Left renal pelvis (tissue), 4 donors: ENCODE results near the gene METTL24. TPM values are rescaled to one million over a fixed set of nuclear protein-coding genes. Genes with fewer than 3 reads are reported as not detected.
"Not testable (repeated sequence)": the region's sequence is repeated elsewhere in the genome, so short reads cannot be mapped to it uniquely, and the experiment has no call there.

Source experiments
- DNase-seq, 4 donors: peaks; one replicate each; pipeline ENCODE4 v3.0.0-alpha.2; 2013; ENCODE audit warnings: low read depth in 4 of 4, low spot score in 3 of 4
- polyA plus RNA-seq, 4 donors: library from polyadenylated mRNA; unstranded; fragments of 120-200 nt; gene quantifications; one replicate each; pipeline ENCODE4 v1.2.1, GENCODE V29; 2013; ENCODE audit not compliant: insufficient read length in 4 of 4

METTL24 gene
- polyA plus RNA-seq, 4 donors = 12.5 to 27.1 (median 14.7) TPM

DNA sequence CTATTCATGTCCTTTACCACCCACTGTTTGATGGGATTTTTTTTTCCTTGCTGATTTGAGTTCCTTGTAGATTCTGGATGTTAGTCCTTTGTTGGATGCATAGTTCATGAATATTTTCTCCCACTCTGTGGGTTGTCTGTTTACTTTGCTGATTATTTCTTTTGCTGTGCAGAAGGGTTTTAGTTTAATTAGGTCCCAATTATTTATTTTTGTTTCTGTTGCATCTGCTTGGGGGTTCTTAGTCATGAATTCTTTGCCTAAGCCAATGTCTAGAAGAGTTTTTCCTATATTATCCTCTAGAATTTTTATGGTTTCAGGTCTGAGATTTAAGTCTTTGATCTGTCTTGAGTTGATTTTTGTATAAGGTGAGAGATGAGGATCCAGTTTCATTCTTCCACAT, 85.4 kb downstream of the METTL24 start:
- not testable (repeated sequence) for DNase-seq

DNA sequence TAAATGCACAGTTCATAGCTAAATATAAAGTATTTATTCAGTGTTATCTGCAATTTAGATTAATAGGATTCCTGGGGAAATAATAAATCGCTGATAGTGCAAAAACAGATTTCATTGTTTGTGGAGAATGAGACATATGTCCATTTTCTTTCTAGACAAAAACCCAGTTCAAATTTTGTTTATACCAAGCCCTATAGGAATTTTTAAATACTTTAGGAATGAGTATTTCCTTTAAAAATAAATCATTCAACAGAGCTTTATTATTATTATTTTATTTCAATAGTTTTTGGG, 86.5 kb downstream of the METTL24 start:
- no peak for DNase-seq

DNA sequence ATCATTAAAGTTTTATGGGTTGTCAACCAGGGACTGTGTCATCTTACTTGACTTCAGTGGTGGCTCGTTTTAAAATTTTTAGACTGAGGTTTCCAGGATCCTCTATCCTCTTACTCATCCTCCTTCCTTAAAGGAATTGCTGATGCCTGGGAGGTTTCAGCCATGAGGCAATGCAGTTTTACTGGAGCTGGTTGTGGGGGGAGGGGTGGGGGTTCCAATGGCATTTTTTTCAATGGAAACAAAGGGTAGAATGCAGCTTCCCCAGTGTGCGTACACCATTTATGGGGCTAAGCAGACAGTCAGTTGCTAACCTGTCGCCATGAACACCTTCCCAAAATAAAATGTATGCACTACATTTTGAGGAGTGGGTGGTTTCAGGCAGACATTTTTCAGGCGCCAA, 88.0 kb downstream of the METTL24 start:
- no peak for DNase-seq

DNA sequence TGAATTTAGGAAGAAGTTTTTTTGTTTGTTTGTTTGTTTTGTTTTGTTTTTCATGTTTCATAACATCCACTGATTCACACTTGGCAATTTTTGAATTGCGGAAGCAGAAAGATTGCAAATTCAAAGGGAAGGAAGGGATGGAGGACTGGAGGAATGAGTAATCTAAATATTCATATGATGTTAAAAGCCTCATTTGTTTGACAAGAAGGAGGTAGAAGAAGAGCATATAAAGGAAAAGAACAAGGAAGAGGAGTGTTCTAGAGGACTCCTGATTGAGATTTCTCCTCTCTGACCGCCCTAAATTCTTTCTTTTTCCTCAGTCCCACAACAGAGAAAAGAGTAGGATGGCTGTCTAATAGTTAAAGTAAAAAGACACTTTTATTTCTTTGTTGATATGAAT, 88.5 kb downstream of the METTL24 start:
- DNase-seq = no peak

DNA sequence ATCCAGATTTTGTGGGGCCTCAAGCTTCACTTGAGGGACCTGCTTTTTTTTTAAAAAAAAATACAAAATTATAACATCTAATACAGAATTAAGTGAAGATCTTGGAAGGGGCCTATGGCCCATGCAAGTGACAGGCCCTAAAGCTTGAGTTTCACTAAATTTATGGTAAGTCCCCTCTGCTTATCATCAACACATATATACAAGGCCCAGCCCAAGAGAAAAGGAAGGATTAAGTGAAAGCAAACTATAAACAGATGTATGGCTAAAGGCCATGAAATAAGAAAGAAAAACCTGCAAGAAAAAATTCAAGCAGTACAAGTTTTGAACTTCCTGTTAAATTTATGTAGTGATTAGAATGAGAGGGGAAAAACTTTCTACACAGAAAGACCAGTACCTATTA, 91.2 kb downstream of the METTL24 start:
- no peak for DNase-seq

DNA sequence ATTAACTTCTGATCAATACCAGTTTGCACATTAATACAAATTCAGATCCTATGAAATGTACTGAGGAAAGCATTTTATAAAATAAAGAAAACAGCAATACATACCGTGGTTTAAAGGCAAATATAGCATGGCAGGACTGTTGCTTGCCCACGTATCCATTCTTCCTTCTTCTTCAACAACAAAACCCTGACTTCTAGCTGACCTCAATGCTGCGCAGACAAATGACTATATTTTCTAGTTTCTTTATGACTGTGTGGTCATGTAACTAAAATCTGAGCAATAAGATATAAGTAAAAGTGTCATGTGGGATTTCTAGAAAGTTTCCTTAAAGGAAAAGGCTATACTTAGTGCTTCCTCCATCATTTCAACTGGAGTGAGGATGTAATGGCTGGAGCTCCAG, 92.9 kb downstream of the METTL24 start:
- no peak for DNase-seq

DNA sequence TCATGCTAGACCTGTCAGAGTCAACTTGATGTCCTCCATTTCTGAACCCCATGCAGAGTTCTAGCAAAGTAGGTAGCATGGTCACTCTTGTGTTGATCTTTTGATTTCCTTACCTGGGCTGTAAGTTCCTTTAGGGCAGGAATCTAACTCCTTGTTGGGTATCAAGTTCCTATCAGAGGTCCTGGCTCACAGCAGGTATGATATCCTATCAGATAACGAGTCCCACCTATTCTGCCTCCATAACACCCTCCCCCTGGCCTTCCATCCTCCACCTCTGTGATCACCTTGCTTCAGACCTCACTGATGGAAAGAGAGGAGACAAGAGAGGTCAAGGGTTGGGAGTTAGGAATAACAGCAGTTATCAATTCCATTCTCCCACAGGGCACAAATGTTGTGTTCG, 101.8 kb downstream of the METTL24 start:
- no peak for DNase-seq

DNA sequence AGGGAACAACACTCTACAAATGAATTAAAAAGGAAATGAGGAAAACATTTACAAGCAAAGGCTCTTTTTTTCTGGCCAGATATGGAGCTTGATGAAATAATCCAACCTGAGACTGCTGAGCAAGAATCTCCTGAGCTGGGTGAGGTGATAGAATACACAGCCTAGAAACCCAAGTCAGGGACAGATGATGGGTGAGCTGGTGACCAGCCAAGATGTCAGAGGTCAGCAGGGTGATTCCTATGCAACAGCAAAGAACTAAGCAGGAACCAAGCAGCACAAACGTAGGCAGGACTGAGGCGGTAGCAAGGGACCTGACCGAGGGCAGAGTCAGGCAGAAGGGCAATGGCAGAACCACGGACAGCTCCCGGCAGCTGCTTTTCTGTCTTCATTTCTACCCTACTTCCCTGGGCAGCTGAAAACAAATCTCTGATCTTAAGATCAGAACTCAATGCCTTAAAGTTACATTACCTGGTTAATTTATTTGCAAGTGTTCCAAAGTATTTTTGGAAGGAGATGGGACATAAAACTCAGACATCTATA, 102.9 kb downstream of the METTL24 start:
- peak in 3 of 4 donors; percentile 14 to 21 (median 14) for DNase-seq

DNA sequence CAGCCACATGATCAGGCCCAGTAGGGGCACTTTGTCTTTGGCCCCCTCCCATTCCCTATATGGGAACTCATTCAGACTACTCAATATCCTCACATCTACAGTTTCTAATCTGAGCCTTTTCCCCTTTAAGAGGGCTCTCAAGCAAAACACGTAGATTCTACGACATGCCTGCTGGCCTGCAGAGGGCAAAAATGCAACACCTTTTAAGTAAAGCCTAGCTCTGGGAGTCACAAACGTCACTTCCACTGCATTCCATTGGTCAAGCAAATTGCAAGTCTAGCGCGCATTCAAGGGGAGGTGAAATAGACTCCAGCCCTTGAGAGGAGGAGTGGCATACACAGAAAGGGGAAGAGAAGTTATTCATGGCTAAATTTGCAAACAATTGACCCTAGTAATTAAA, 107.3 kb downstream of the METTL24 start:
- no peak for DNase-seq

DNA sequence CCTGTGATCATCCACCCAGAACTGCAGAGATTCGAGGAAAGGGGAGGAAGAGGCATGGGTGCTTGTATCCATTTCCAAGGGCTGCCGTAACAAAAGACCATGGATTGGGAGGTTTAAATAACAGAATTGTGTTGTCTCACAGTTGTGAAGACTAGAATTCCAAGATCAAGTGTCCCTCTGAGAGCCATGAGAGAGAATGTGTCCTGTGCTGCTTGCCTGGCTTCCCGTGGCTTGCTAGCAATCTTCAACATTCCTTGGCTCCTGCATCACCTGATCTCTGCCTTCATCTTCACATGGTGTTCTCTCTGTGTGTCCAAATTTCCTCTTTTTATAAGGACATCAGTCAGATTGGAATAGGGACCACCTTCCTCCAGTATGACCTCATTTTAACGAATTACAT, 108.1 kb downstream of the METTL24 start:
- no peak for DNase-seq

DNA sequence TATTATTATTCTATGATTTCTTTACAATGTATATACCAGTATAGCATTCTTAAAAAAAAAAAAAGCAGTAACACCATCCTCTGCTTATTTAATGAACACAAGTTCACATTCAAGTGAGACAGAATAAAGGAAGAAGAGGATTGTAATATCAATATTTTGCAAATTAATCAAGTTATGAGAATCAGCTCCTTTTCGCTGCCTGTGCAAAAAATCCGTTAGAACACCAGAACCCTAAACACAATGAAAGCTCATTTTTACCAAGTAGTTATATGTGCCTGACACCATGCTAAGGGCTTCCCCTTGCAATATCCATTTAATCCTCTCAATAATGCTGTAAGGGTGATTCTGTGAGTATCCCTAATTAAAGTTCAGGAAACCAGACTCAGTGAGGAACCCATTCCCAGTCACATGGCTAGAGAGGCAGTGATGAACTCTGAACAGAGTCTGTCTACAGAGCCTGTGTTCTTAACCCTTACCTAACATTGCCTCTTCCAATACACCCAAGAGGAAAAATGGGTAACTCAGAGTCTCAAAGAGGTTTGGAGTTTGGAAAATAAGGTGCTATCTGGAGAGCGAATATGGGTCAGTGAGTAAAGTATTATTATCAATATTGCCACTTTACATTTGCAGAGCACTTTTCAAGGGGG, 111.1 kb downstream of the METTL24 start:
- DNase-seq = no peak

DNA sequence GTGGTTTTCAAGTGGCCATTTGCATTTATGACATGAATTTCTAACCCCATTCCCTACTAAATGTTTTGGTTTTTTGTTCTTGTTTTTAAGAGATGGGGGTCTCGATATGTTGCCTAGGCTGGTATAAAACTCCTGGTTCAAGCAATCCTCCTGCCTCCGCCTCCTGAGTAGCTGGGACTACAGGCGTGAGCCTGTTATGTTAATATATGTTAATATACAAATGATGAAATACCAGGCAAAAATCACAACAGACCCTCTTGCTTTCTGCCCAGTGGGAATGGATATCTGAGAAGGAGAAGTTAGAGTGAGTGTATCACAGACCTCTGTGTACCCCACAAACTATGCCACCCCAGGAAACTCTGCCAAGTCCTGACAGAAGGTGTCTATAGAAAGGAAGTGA, 111.8 kb downstream of the METTL24 start:
- no peak for DNase-seq

DNA sequence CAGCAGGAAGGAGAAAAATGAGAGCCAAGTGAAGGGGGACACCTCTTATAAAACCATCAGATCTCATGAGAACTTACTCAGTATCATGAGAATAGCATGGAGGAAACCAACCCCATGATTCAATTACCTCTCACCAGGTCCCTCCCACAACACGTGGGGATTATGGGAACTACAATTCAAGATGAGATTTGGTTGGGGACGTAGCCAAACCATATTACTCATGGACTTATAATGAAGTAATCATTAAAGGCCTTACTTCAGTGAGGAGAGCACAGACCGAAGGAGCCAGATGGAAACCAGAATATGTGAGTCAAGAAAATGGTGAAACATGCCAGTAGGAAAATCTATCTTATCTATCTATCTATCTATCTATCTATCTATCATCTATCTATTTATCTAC, 113.5 kb downstream of the METTL24 start:
- not testable (repeated sequence) for DNase-seq

DNA sequence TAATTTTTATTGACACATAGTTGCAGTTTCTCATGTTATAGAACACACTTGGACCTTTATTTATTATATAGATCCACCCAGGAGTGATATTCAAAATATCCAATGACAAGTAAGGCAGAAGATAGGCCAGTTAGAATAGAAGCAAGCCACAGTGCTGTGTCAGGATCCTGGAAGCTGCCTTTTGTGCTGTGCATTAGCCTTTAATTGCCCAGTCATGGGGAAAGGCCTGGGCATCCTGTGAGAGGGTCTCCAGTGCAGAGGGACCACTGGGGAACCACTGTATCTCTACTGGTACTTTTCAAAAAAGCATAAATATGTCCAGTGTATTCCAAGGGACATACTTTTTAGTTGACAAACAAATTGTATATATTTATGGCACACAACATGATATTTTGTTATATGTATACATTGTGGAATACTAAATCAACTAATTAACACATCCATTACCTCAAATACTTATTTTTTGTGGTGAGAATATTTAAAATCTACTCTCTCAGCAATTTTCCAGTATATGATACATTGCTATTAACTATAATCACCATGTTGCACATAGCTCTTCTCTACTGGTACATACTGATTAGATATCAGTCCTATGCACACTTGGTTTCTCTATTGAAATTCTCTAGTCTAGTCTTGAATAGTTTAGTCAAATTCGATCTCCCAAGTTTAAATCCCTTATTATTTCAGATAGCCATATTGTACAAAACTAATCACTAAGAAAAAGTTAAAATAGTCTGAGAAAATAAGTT, 118.4 kb downstream of the METTL24 start:
- no peak for DNase-seq

DNA sequence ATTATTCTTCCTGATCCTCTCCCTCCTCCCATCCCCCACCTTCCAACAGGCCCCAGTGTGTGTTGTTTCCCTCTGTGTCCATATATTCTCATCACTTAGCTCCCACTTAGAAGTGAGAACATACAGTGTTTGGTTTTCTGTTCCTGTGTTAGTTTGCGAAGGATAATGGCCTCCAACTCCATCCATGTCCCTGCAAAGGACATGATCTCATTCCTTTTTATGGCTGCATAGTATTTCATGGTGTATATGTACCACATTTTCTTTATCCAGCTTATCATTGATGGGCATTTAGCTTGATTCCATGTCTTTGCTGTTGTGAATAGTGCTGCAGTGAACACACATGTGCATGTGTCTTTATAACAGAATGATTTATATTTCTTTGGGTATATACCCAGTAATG, 122.1 kb downstream of the METTL24 start:
- DNase-seq = not testable (repeated sequence)

DNA sequence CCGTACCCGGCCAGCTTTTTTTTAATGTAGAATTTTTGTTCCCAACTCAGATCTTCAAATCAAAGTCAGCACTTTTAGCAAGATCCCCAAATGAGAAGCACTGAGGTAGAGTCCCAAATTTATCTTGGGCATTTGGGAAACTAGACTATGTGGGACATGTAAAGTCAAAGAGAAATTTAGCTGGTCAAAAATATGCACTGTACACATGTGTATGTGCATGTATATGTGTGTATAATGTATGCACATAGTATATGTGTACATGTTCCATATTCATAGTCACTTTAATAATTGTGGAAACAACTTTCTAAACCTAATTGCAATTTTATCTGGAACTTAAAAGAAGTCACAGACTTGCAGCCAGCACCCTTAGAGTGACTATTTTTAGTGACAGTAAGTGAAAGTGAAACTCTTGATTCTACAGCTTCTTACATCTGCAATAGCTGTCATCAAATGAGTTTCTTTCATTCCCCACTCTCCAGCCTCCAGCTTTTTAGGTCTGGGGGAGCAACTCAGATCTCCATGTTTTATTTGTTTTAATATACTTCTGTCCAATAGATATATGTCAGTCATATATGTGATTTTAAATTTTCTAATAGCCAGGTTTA, 124.3 kb downstream of the METTL24 start:
- no peak for DNase-seq

DNA sequence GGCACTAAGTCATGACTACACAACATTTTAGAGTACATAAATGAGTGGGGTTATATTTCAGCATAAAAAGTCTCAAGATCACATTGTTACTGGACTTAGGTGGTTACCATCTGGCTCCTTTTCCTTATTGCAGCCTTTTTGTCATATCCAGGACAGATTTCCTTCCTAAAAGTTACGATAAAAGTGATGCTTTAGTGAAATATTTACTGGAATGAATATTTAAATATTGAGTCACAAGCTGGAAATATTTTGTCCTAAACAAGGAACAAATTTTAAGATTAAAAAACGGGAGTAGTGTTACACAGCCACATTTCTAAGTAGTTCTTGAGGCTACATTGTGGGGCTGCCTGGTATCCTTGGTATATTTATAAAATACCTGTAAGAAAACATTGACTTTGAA, 125.7 kb downstream of the METTL24 start:
- DNase-seq = no peak

DNA sequence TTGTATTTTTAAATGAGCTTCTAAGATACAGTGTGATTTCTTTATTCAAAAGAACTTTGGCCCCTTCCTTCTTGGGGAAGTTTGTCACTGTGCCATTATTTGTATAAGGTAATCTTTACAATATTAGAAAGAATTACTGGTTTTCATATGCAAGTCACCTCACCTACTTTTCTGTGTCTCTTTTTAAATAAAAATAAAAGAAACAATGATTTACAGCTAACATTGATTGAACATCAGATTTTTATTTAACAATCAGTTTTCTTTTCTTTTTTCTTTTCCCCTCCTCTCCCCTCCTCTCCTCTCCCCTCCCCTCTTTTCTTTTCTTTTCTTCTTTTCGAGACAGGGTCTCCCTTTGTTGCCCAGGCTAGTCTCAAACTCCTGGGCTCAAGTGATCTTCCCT, 131.9 kb downstream of the METTL24 start:
- no peak for DNase-seq

DNA sequence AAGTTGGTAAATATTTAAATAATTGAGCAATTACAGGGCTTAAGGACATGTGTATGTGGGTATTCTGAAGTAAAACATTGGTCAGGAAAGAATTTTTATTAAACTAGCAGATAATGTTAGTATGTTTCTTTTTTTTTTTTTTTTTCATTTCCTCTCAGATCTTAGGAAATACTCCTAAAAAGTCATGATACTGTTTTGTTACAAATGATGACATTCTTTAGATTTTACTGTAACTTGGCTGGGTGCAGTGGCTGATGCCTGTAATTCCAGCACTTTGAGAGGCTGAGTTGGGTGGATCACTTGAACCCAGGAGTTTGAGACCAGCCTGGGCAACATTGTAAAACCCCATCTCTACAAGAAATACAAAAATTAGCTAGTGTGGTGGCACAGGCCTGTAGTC, 136.4 kb downstream of the METTL24 start:
- no peak for DNase-seq

DNA sequence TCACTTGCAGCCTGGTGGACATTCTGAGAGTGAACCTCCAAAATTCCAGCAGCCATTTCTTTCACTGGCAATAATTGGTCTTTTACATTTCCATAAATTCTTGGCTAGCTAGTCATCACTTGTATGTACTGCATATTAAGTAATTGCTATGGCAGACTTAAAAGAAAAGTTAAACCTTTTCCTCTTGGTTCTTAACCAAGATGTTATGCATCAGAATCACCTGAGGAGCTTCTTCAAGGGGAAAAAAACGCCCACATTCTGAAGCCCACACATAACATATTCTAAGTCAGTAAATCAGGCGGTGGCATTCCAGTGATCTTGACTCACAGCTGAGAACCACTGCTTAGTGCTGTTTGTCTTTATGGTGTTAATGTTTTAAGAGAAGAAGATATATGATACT, 140.9 kb downstream of the METTL24 start:
- DNase-seq = no peak

DNA sequence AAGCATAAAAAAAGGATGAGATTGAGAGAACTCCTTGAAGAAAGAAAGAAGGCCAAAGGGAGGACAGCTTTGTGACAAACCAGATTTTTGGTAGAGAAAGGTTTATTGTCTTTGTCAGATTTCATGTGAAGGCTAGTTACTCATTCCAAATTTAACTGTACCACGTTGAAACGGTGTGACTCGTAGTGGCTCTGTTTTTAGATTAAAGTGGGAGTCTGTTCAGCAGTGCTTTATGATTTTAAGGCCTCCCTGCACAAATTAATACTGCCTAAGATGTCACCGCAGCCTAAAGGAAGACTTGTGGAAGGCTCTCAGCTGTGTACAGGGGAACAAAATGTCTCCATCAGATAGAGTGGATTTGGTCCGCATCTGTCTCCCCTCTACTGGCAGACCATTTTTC, 142.0 kb downstream of the METTL24 start:
- DNase-seq = no peak

DNA sequence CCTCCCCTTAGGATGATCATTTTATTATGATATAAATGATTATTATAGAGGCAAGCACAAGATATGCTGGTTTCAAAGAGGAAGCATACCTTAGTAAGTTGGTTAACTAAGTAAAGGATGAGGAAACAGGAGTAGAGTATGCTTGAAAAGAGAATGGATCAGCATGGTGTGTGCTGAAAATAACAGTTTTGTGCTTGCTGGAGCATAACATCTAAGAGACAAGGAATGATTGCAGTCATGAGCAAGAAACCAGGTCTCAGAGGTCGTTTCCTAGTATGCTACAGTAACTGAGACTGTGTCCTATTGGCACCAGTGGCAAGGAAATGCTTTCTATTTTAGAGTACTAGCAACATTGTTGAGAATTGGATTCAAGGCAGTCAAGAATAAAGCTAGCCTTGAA, 143.8 kb downstream of the METTL24 start:
- DNase-seq = no peak
